K562 (cell line): ENCODE results near the gene NRCAM. TPM values are rescaled to one million over a fixed set of nuclear protein-coding genes. Genes with fewer than 3 reads are reported as not detected.
A peak's percentile ranks its signal among the peaks of the same experiment; 100 is the strongest.

Experiments used
- ETV6 ChIP-seq, 3 experiments: fragments of 150-350 bp in 1 of 3; sonication (generic) in 1 of 3; formaldehyde crosslinking in 1 of 3; IDR thresholded peaks; 2 replicates each; pipeline versions ENCODE4 v1.6.1 to v1.8.0; 2014 to 2022; ENCODE audit warnings: borderline replicate concordance in 2 of 3, low read depth in 2 of 3, antibody characterized with exemption in 1 of 3, low read length in 1 of 3, mild to moderate bottlenecking in 1 of 3, missing genetic modification reagents in 1 of 3
- FOXP1 ChIP-seq: sonication (generic); formaldehyde crosslinking; IDR thresholded peaks from 2 replicates; pipeline ENCODE4 v1.8.0; 2022; ENCODE audit warnings: mild to moderate bottlenecking, missing genetic modification reagents
- HOXB6 ChIP-seq: fragments of 250-450 bp; sonication (Bioruptor Pico); IDR thresholded peaks from 2 replicates; pipeline ENCODE4 v1.5.1; 2022; ENCODE audit warnings: mild to moderate bottlenecking, borderline replicate concordance
- MCM2 ChIP-seq: fragments of 450-650 bp; IDR thresholded peaks from 2 replicates; pipeline ENCODE4 v1.6.1; 2017; ENCODE audit warnings: low read depth, mild to moderate bottlenecking
- NFIC ChIP-seq: fragments of 450-650 bp; IDR thresholded peaks from 2 replicates; pipeline ENCODE4 v1.6.1; 2017; ENCODE audit warnings: mild to moderate bottlenecking, inconsistent platforms
- SLC30A9 ChIP-seq: fragments of 250-450 bp; sonication (Bioruptor Pico); IDR thresholded peaks from 2 replicates; pipeline ENCODE4 v1.8.0; 2022; ENCODE audit warnings: mild to moderate bottlenecking, moderate library complexity
- SMAD4 ChIP-seq: fragments of 250-450 bp; sonication (Bioruptor Pico); conservative IDR thresholded peaks from 2 replicates; pipeline ENCODE4 v1.8.0; 2021; ENCODE audit warnings: inconsistent platforms, mild to moderate bottlenecking, moderate library complexity
- TOE1 ChIP-seq, 2 experiments: fragments of 450-650 bp in 1 of 2; sonication (generic) in 1 of 2; formaldehyde crosslinking in 1 of 2; IDR thresholded peaks; 2 replicates each; pipeline versions ENCODE4 v1.7.1 to v1.8.0; 2016 to 2022; ENCODE audit warnings: borderline replicate concordance in 2 of 2, mild to moderate bottlenecking in 2 of 2, antibody characterized with exemption in 1 of 2, inconsistent platforms in 1 of 2, low read depth in 1 of 2, missing genetic modification reagents in 1 of 2, moderate library complexity in 1 of 2
- TRIM28 ChIP-seq: fragments of 450-650 bp; IDR thresholded peaks from 2 replicates; pipeline ENCODE4 v1.6.1; 2017
- XRCC4 ChIP-seq: IDR thresholded peaks from one replicate; pipeline ENCODE4 v1.6.1; 2011; ENCODE audit not compliant: insufficient read depth, insufficient read length; ENCODE audit errors: extremely low read depth
- ZNF586 ChIP-seq: fragments of 450-650 bp; formaldehyde crosslinking; conservative IDR thresholded peaks from 2 replicates; pipeline ENCODE4 v1.4.0; 2020; ENCODE audit warnings: mild to moderate bottlenecking, moderate library complexity
- polyA plus RNA-seq, 8 experiments: library from polyadenylated mRNA; depleted of rRNA in 4 of 8; stranded (reverse) in 5 of 8; unstranded in 3 of 8; fragments of >200 nt; fragmentation: Nextera tagmentation in 2 of 8; fragmentation: Illumina TruSeq in 1 of 8; extraction: Ambion mirVana in 2 of 8; extraction: Trizol in 1 of 8; gene quantifications; 2 replicates each; pipeline versions ENCODE4 v1.2.1 to v1.2.3, GENCODE V29; 2011 to 2014; ENCODE audit warnings: inconsistent platforms in 1 of 8, missing spikeins in 1 of 8
- total RNA-seq, 7 experiments: library from RNA; depleted of rRNA in 6 of 7; stranded (reverse); fragments of >200 nt in 6 of 7; fragmentation: Illumina TruSeq in 2 of 7; extraction: Trizol in 2 of 7; gene quantifications; 2 replicates each; pipeline versions ENCODE4 v1.2.1 to v1.2.3, GENCODE V29; 2011 to 2021; ENCODE audit warnings: low replicate concordance in 1 of 7
- TF ChIP-seq, protein P1 (sequence below): fragments of 250-450 bp; sonication (Bioruptor Pico); IDR thresholded peaks from 2 replicates; pipeline ENCODE4 v1.4.0; 2020; ENCODE audit warnings: mild to moderate bottlenecking, moderate library complexity
- TF ChIP-seq, protein P2 (sequence below): fragments of 250-450 bp; sonication (Bioruptor Pico); IDR thresholded peaks from 2 replicates; pipeline ENCODE4 v1.4.0; 2020
- TF ChIP-seq, protein P3 (sequence below): IDR thresholded peaks from 2 replicates; pipeline ENCODE4 v1.6.1; 2011; ENCODE audit warnings: borderline replicate concordance, low read depth, mild to moderate bottlenecking, moderate library complexity, low read length; ENCODE audit not compliant: insufficient read depth, poor library complexity, severe bottlenecking
- TF ChIP-seq, protein P4 (sequence below): fragments of 250-450 bp; sonication (Bioruptor Pico); IDR thresholded peaks from 2 replicates; pipeline ENCODE4 v1.5.0; 2021; ENCODE audit warnings: mild to moderate bottlenecking, moderate library complexity
- TF ChIP-seq, protein P5 (sequence below): fragments of 250-450 bp; sonication (Bioruptor Pico); IDR thresholded peaks from 2 replicates; pipeline ENCODE4 v1.8.0; 2022; ENCODE audit warnings: inconsistent platforms, mild to moderate bottlenecking, moderate library complexity, borderline replicate concordance

NRCAM gene
- total and polyA plus RNA-seq, 9 of the 15 experiments (the other 6 are each of a cell fraction or from before 2014, with no cell fraction given): 0.03 to 0.54 (median 0.12) TPM; not detected in 1

DNA sequence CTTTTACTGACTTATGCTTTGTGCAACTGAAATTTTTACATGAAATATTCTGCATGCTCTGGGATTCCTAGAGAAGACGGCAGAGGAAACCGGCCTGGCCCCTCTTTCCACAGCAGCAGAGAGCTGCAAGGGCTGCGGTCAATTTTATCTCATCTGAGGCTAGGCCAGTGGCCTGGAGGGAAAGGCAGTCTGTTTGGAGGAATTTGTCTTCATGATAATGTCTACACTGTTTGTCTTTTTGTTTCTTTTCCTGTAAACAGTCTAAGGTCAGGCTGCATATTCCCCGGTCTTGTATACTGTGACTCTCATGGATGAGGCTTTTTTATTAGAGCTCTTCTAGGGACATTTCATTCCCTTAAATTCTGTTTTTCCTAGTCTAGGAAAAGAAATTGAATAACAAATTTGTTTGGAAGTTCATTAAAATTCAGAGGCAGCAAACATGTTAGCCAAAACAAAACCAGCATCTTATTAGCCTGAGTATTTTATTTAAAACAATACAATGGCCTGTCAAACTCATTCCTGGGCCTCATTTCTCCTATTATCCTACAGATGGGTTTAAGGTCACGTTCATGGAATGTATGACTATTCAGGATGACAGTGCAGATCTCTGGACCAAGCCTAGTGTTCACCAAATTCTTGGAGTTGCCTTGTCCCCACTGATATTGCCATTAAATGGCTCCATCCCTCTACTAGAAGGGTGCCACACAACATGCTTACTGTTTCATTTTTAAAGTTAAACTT, 352.5 kb downstream of the NRCAM start (continued):
- TF ChIP-seq, protein P1, sequence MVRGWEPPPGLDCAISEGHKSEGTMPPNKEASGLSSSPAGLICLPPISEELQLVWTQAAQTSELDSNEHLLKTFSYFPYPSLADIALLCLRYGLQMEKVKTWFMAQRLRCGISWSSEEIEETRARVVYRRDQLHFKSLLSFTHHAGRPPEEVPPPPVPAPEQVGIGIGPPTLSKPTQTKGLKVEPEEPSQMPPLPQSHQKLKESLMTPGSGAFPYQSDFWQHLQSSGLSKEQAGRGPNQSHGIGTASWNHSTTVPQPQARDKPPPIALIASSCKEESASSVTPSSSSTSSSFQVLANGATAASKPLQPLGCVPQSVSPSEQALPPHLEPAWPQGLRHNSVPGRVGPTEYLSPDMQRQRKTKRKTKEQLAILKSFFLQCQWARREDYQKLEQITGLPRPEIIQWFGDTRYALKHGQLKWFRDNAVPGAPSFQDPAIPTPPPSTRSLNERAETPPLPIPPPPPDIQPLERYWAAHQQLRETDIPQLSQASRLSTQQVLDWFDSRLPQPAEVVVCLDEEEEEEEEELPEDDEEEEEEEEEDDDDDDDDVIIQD: no peak
- no peak for TF ChIP-seq HOXB6 (CRISPR knock-in tag)
- no peak for TF ChIP-seq MCM2
- TF ChIP-seq, protein P2, sequence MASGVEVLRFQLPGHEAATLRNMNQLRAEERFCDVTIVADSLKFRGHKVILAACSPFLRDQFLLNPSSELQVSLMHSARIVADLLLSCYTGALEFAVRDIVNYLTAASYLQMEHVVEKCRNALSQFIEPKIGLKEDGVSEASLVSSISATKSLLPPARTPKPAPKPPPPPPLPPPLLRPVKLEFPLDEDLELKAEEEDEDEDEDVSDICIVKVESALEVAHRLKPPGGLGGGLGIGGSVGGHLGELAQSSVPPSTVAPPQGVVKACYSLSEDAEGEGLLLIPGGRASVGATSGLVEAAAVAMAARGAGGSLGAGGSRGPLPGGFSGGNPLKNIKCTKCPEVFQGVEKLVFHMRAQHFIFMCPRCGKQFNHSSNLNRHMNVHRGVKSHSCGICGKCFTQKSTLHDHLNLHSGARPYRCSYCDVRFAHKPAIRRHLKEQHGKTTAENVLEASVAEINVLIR (CRISPR knock-in tag): no peak
- TF ChIP-seq SLC30A9 (CRISPR knock-in tag): no peak
- TF ChIP-seq TRIM28: peak; percentile 88
- TF ChIP-seq, protein P3, sequence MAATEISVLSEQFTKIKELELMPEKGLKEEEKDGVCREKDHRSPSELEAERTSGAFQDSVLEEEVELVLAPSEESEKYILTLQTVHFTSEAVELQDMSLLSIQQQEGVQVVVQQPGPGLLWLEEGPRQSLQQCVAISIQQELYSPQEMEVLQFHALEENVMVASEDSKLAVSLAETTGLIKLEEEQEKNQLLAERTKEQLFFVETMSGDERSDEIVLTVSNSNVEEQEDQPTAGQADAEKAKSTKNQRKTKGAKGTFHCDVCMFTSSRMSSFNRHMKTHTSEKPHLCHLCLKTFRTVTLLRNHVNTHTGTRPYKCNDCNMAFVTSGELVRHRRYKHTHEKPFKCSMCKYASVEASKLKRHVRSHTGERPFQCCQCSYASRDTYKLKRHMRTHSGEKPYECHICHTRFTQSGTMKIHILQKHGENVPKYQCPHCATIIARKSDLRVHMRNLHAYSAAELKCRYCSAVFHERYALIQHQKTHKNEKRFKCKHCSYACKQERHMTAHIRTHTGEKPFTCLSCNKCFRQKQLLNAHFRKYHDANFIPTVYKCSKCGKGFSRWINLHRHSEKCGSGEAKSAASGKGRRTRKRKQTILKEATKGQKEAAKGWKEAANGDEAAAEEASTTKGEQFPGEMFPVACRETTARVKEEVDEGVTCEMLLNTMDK: no peak
- TF ChIP-seq ETV6 (IDR thresholded peaks at IDR 0.05; ENCODE audit: borderline replicate concordance in 1 of 2, low read depth in 2 of 2, low read length in 1 of 2): no peak
- no peak for TF ChIP-seq ETV6 (CRISPR knock-in tag; IDR thresholded peaks at IDR 0.05; ENCODE audit: borderline replicate concordance)
- TF ChIP-seq, protein P4, sequence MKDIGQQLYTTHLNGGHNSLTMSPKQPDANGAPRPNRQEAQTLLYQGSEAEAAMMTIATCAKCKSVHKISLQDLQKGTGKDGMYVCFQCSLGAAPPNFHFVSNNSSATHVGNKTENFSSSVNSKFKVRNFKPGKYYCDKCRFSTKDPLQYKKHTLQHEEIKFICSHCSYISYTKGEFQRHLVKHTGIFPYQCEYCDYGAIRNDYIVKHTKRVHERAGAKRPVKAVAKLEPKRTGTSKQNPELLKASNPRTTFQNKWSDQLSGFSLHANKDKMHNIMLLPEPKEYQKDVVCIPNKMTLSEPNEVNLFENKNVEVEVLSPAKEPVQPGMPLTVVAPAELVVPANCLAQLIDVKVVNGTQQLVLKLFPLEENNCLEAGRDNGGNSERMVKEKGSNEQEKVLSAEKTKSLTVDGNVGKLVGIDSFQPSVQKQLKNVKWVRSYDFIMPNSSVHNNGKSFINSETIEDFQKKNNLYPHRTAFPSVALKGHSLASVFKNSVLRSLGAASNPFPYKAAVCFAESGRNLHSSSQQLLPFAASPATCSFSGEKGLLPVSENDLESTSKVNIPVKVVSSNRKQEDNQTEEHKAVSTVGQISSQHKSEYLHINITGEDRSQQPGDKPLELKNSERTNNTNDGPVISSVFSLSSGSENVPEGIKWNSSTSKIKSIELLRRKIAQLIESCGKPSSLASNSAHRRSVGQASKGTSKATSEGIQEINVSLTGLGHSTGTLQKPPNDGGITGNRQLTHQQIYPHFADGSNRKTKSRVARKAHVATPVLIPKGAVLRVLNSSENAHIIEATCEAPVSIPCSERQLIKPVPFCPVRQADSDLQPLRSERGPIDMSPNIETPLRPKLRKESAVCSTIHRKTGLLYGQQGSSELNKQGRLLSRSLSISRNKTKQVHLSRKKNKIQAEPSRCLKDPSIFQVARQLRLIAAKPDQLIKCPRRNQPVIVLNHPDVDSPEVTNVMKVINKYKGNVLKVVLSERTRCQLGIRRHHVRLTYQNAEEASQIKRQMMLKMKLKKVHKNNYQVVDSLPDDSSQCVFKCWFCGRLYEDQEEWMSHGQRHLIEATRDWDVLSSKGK (CRISPR knock-in tag): no peak
- TF ChIP-seq TOE1 (IDR thresholded peaks at IDR 0.05; ENCODE audit: borderline replicate concordance): no peak
- 0 out of 2 replicates have a peak, but pooled peaks have one; percentile 15 for TF ChIP-seq TOE1 (CRISPR knock-in tag; IDR thresholded peaks at IDR 0.05; ENCODE audit: borderline replicate concordance, low read depth)
- no peak for TF ChIP-seq NFIC
- TF ChIP-seq XRCC4: no peak
- peak; percentile 69 for TF ChIP-seq SMAD4 (CRISPR knock-in tag)
- no peak for TF ChIP-seq FOXP1 (CRISPR knock-in tag)
- TF ChIP-seq, protein P5, sequence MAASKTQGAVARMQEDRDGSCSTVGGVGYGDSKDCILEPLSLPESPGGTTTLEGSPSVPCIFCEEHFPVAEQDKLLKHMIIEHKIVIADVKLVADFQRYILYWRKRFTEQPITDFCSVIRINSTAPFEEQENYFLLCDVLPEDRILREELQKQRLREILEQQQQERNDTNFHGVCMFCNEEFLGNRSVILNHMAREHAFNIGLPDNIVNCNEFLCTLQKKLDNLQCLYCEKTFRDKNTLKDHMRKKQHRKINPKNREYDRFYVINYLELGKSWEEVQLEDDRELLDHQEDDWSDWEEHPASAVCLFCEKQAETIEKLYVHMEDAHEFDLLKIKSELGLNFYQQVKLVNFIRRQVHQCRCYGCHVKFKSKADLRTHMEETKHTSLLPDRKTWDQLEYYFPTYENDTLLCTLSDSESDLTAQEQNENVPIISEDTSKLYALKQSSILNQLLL: no peak
- no peak for TF ChIP-seq ZNF586 (CRISPR knock-in tag)
